HUES6 (cell line): ENCODE results near the gene ZBED4.

Experiments
- H3K27ac ChIP-seq: 2 replicates; pipeline ENCODE4 v1.7.0; 2013; ENCODE audit warnings: low read depth, mild to moderate bottlenecking, low read length, inconsistent platforms
- H3K27me3 ChIP-seq: 2 replicates; pipeline ENCODE4 v1.6.1; 2013; ENCODE audit warnings: low read length; ENCODE audit not compliant: control insufficient read depth, insufficient read depth
- H3K36me3 ChIP-seq: 2 replicates; pipeline ENCODE4 v1.6.1; 2013; ENCODE audit warnings: low read length; ENCODE audit not compliant: control insufficient read depth, insufficient read depth
- H3K4me1 ChIP-seq: 2 replicates; pipeline ENCODE4 v1.6.1; 2013; ENCODE audit warnings: low read length; ENCODE audit not compliant: control insufficient read depth, insufficient read depth
- H3K4me3 ChIP-seq: 2 replicates; pipeline ENCODE4 v1.5.1; 2013; ENCODE audit warnings: low read depth, low read length
- H3K9ac ChIP-seq: one replicate; pipeline ENCODE4 v1.6.1; 2013; ENCODE audit warnings: mild to moderate bottlenecking, low read length
- H3K9me3 ChIP-seq: 2 replicates; pipeline ENCODE4 v1.6.1; 2013; ENCODE audit warnings: low read depth, low read length; ENCODE audit not compliant: control insufficient read depth, insufficient read depth

ZBED4 gene

DNA sequence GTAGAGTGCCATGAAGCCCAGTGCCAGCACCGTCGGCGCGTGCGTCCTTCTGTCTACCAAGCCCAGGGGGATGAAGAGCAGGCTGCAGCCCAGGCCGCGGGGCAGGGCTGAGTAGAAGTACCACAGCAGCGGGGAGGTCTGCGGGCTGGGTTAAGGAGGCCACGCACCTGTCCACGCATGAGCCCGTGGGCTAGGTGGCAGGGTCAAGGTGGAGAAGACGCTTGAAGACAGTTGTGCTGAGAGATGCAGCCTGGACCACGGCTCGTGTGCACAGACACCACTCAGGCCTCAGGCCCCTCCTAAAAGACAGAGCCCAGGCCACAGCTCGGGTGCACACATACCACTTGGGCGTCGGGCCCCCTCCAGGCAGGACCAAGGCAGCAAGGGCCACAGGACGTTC lies 54.2 kb downstream of the ZBED4 start:
- Histone ChIP-seq H3K27me3 (no peaks in the 10 kb centered on the region), H3K36me3 (peaks cover 44% of the 10 kb centered on the region), H3K9me3 (no peaks in the 10 kb centered on the region), H3K4me1 (no peaks in the 10 kb centered on the region), H3K4me3 (no peak overlapping the region), H3K9ac (no peak overlapping the region), H3K27ac (no peak overlapping the region)

DNA sequence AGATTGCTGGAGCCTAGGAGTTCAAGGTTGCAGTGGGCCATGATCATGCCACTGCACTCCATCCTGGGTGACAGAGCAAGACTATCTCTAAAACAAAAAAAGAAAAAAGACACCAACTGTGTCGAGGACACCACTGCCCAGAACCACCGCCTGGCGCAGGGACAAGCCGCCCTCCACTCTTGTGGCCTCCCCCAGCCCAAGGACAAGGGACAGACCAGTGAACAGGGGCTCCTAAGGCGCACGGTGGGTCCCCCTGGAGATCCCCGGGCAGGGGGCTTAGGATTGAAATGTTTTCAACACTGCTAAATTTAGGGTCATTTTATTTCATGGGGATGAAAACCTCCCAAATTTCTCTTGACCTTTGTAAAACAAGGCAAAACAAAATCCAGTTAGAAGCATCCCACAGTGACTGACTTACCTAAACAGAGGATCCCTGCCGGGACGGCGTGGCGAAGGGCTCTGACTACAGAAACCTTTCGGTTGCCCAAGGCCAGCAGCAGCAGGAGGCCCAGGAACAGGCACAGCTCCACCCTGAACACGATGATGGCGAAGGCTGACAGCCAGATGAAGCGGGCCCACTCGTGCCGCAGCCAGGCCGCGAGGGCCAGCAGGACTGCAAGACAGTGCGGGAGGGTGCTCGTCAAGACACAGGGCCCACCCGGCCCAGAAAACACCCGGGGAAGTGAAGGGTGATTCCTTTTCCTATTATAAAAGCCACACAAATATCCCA lies 56.0 kb downstream of the ZBED4 start:
- H3K36me3 ChIP-seq: peaks cover 41% of the 10 kb centered on the region

GRCh38 chr22:49910229-49911155 lies 56.8 kb downstream of the ZBED4 start:
- Histone ChIP-seq H3K4me3 (no peak overlapping the region), H3K9me3 (no peaks in the 10 kb centered on the region), H3K27ac (no peak overlapping the region), H3K27me3 (no peaks in the 10 kb centered on the region), H3K4me1 (no peaks in the 10 kb centered on the region), H3K36me3 (peaks cover 41% of the 10 kb centered on the region), H3K9ac (no peak overlapping the region)

More for the DNA sequence above, 56.0 kb downstream of the ZBED4 start:
- Histone ChIP-seq H3K27me3 (no peaks in the 10 kb centered on the region), H3K27ac (no peak overlapping the region), H3K9ac (no peak overlapping the region), H3K9me3 (no peaks in the 10 kb centered on the region), H3K4me1 (no peaks in the 10 kb centered on the region), H3K4me3 (no peak overlapping the region)

DNA sequence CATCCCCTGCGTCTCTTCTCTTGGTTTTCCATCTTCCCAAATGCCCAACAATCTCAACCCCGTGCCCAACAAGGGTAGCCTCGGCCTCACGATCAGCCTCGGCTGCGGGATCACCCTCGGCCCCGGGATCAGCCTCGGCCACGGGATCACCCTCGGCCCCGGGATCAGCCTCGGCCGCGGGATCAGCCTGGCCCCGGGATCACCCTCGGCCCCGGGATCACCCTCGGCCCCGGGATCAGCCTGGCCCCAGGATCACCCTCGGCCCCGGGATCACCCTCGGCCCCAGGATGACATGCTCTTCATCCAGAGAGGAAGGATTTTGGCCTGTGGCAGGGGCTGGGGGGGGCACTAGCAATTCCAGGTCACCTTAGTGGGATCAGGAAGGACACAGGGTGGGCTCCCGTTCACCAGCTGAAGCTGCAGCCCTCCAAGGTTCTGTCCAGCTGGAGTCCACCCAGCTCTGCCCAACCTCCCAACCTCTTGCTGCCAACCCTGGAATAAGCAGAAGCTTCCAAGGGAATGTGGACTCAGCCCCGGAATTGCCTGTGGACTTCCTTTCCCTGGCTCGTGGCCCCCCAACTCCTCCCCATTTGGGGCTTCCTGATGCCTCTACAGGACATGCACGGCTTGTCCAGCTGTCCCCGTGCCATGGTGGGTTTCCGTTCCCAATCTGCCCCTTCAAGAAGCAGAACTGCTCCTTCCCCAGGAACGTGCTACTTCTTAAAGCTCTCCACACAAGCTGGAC lies 58.4 kb downstream of the ZBED4 start:
- Histone ChIP-seq H3K4me3 (no peak overlapping the region), H3K36me3 (peaks cover 38% of the 10 kb centered on the region), H3K9ac (no peak overlapping the region), H3K27me3 (no peaks in the 10 kb centered on the region), H3K9me3 (no peaks in the 10 kb centered on the region), H3K27ac (no peak overlapping the region), H3K4me1 (no peaks in the 10 kb centered on the region)

GRCh38 chr22:49913026-49913425 lies 59.4 kb downstream of the ZBED4 start:
- Histone ChIP-seq H3K9me3 (no peaks in the 10 kb centered on the region), H3K36me3 (peaks cover 28% of the 10 kb centered on the region), H3K9ac (no peak overlapping the region), H3K4me3 (no peak overlapping the region), H3K4me1 (no peaks in the 10 kb centered on the region), H3K27ac (no peak overlapping the region), H3K27me3 (no peaks in the 10 kb centered on the region)

DNA sequence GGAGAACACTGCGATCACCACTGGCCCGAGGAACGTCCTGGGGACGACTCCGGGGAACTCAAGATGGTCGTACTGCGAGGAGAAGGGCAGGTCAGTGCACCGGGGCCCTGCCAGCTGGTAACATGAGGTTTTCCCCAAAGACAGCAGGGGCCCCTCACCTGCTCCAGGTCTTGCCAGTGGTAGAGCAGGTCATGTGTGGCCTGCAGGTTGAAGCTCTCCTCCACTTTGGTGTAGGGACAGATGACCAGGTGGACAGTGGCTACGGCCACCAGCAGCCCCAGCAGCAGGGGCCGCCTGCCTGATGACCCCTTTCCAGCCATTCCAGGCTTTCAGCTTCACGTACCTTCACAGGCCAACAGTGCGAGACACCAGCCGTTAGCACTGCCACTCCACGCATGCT lies 59.8 kb downstream of the ZBED4 start:
- Histone ChIP-seq H3K9me3 (no peaks in the 10 kb centered on the region), H3K27ac (no peak overlapping the region), H3K36me3 (peaks cover 28% of the 10 kb centered on the region), H3K4me1 (no peaks in the 10 kb centered on the region), H3K27me3 (no peaks in the 10 kb centered on the region), H3K4me3 (no peak overlapping the region), H3K9ac (no peak overlapping the region)

DNA sequence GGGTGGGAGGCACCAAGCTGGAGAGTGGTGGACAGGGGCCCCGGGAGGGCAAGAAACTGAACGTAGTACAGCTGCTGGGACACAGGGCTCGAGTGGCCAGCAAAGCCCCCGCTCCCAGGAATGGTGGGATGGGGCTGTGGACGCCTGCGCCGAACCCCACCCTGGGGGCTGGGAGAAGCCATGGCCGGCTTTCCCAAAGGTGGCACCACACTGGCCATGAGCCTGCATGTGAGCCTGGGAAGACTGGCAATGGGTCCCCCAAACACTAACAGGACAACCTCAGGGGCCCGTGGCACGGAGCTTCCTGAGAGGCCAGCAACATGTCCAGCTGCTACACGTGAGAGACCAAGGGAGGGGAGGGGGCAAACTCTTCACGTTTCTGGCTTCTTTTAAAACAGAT lies 60.6 kb downstream of the ZBED4 start:
- Histone ChIP-seq H3K27ac (no peak overlapping the region), H3K9me3 (no peaks in the 10 kb centered on the region), H3K36me3 (peaks cover 23% of the 10 kb centered on the region), H3K9ac (no peak overlapping the region), H3K4me1 (peaks cover 4% of the 10 kb centered on the region; the same call in 1 of the 2 replicates), H3K4me3 (no peak overlapping the region), H3K27me3 (0 out of 2 replicates have a peak, but pooled peaks cover 2% of the 10 kb centered on the region)

DNA sequence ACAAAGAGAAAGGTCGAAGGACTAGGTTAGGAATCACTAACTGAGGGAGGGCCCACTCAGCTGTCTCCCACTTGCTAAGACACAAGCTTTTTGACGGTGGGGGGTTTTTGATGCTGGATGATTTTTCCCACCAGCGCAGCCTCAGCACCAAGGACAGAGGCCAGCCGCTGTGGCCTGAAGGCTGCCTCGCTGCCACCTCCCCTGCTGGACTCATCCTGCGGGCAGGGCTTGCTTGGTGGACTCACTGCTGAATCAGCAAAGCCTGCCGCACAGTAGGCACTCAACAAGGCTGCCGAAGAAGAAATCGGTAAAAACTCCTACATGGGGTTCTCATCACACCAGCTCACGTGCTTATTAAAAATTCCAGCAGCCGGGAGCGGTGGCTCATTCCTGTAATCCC lies 62.0 kb downstream of the ZBED4 start:
- Histone ChIP-seq H3K27me3 (0 out of 2 replicates have a peak, but pooled peaks cover 2% of the 10 kb centered on the region), H3K4me1 (peaks cover 4% of the 10 kb centered on the region; the same call in 1 of the 2 replicates)

GRCh38 chr22:49916831-49917230 lies 63.2 kb downstream of the ZBED4 start:
- H3K9ac ChIP-seq: no peak overlapping the region
- H3K36me3 ChIP-seq: peaks cover 28% of the 10 kb centered on the region
- peak overlapping the region; percentile 93 for H3K4me3 ChIP-seq
- H3K27me3 ChIP-seq: 0 out of 2 replicates have a peak, but pooled peaks cover 2% of the 10 kb centered on the region
- no peaks in the 10 kb centered on the region for H3K9me3 ChIP-seq
- peaks cover 4% of the 10 kb centered on the region; the same call in 1 of the 2 replicates for H3K4me1 ChIP-seq
- no peak overlapping the region for H3K27ac ChIP-seq

More for the DNA sequence above, 62.0 kb downstream of the ZBED4 start:
- H3K27ac ChIP-seq: no peak overlapping the region
- no peak overlapping the region for H3K9ac ChIP-seq
- no peaks in the 10 kb centered on the region for H3K9me3 ChIP-seq
- H3K4me3 ChIP-seq: no peak overlapping the region
- peaks cover 26% of the 10 kb centered on the region for H3K36me3 ChIP-seq

- peaks cover 17% of the 10 kb centered on the region for H3K36me3 ChIP-seq
- peak within 1 kb of the TSS; percentile 81 for H3K9ac ChIP-seq
Measured at GRCh38 chr22:49917974-49918910, 64.6 kb downstream of the ZBED4 start, which contains the start of the genes ALG12 and CRELD2. Gene ALG12 (minus strand): TSS chr22:49918438. CDS start chr22:49913765, 4,673 bp downstream. Gene CRELD2 (plus strand): TSS chr22:49918634. CDS start chr22:49918770, 136 bp downstream.

More at GRCh38 chr22:49917974-49918910, 64.6 kb downstream of the ZBED4 start, which contains the start of the genes ALG12 and CRELD2:
- Histone ChIP-seq H3K27me3 (0 out of 2 replicates have a peak, but pooled peaks cover 2% of the 10 kb centered on the region), H3K4me3 (peak within 1 kb of the TSS; percentile 93), H3K4me1 (peaks cover 4% of the 10 kb centered on the region; the same call in 1 of the 2 replicates), H3K9me3 (no peaks in the 10 kb centered on the region), H3K27ac (peak within 1 kb of the TSS; percentile 86)
